GM23338 (cell line): ENCODE measurements around the gene ZNF593OS. TPM values are rescaled to one million over a fixed set of nuclear protein-coding genes. Genes with fewer than 3 reads are reported as not detected.

Source experiments
- ATAC-seq: fragments of 200-7000 bp; cut with Tn5 transposase; 3 replicates; pipeline ENCODE4 v1.9.1; 2020
- DNase-seq: peaks from one replicate; pipeline ENCODE4 v3.0.0-alpha.2; 2015; ENCODE audit warnings: low spot score
- H2AFZ ChIP-seq: fragments of 200-600 bp; sonication (generic); 2 replicates; pipeline ENCODE4 v1.8.0; 2016; ENCODE audit warnings: antibody characterized with exemption, mild to moderate bottlenecking, moderate library complexity
- H3F3A ChIP-seq: fragments of 200-600 bp; sonication (generic); replicated peaks from 2 replicates; pipeline ENCODE4 v1.8.0; 2017; ENCODE audit warnings: antibody characterized with exemption, mixed run types, low read depth
- H3K27ac ChIP-seq: fragments of 200-600 bp; sonication (generic); 2 replicates; pipeline ENCODE4 v1.6.1; 2016; ENCODE audit warnings: low read depth
- H3K27me3 ChIP-seq: fragments of 200-600 bp; sonication (generic); 2 replicates; pipeline ENCODE4 v1.8.0; 2016; ENCODE audit warnings: mild to moderate bottlenecking, mixed run types, moderate library complexity; ENCODE audit not compliant: insufficient read depth
- H3K36me3 ChIP-seq: fragments of 200-600 bp; sonication (generic); 2 replicates; pipeline ENCODE4 v1.8.0; 2016; ENCODE audit warnings: mild to moderate bottlenecking; ENCODE audit not compliant: insufficient read depth
- H3K4me1 ChIP-seq: fragments of 200-600 bp; sonication (generic); 2 replicates; pipeline ENCODE4 v1.8.0; 2016; ENCODE audit warnings: mild to moderate bottlenecking, moderate library complexity; ENCODE audit not compliant: insufficient read depth
- H3K4me2 ChIP-seq: fragments of 200-600 bp; sonication (generic); 2 replicates; pipeline ENCODE4 v1.7.1; 2017; ENCODE audit warnings: mixed run types
- H3K4me3 ChIP-seq: fragments of 200-600 bp; sonication (generic); 2 replicates; pipeline ENCODE4 v1.6.1; 2016; ENCODE audit warnings: mixed run types
- H3K79me2 ChIP-seq: fragments of 200-600 bp; sonication (generic); replicated peaks from 2 replicates; pipeline ENCODE4 v1.8.0; 2017; ENCODE audit warnings: mild to moderate bottlenecking; ENCODE audit not compliant: insufficient read depth
- H3K9me2 ChIP-seq: fragments of 200-600 bp; sonication (generic); 2 replicates; pipeline ENCODE4 v1.8.0; 2017; ENCODE audit not compliant: insufficient read depth
- H4K20me1 ChIP-seq: fragments of 200-600 bp; sonication (generic); replicated peaks from 2 replicates; pipeline ENCODE4 v1.8.0; 2017; ENCODE audit warnings: mild to moderate bottlenecking; ENCODE audit not compliant: insufficient read depth
- H3K27ac Mint-ChIP-seq: 2 replicates; pipeline ENCODE4 v1.8.0; 2020; ENCODE audit warnings: inconsistent platforms, mild to moderate bottlenecking, moderate library complexity, mixed read lengths
- H3K27me3 Mint-ChIP-seq: 3 replicates; pipeline ENCODE4 v1.8.0; 2022; ENCODE audit warnings: low read depth, mild to moderate bottlenecking, moderate library complexity, mixed read lengths, inconsistent platforms; ENCODE audit not compliant: insufficient read depth, poor library complexity
- H3K36me3 Mint-ChIP-seq: 3 replicates; pipeline ENCODE4 v1.8.0; 2021; ENCODE audit warnings: low read depth, mild to moderate bottlenecking, inconsistent platforms, moderate library complexity, mixed read lengths
- H3K4me1 Mint-ChIP-seq: 3 replicates; pipeline ENCODE4 v1.8.0; 2020; ENCODE audit warnings: mild to moderate bottlenecking, inconsistent platforms, mixed read lengths
- H3K4me3 Mint-ChIP-seq: 3 replicates; pipeline ENCODE4 v1.8.0; 2021; ENCODE audit warnings: moderate library complexity, mild to moderate bottlenecking, inconsistent platforms, mixed read lengths
- H3K9me3 Mint-ChIP-seq: 3 replicates; pipeline ENCODE4 v1.8.0; 2020; ENCODE audit warnings: moderate library complexity, mild to moderate bottlenecking, inconsistent platforms, mixed read lengths
- CREB1 ChIP-seq: fragments of 250-450 bp; sonication (Bioruptor Pico); IDR thresholded peaks from 2 replicates; pipeline ENCODE4 v1.5.0; 2020; ENCODE audit warnings: low read depth, mild to moderate bottlenecking, moderate library complexity
- CTCF ChIP-seq, 2 experiments: fragments of 200-600 bp in 1 of 2; sonication (generic) in 1 of 2; conservative IDR thresholded peaks; 2 replicates each; pipeline versions ENCODE4 v1.5.1 to v1.6.1; 2016 to 2017; ENCODE audit warnings: antibody characterized with exemption in 2 of 2, low read depth in 2 of 2, mild to moderate bottlenecking in 2 of 2, moderate library complexity in 1 of 2
- EZH2 ChIP-seq: fragments of 200-600 bp; sonication (generic); IDR thresholded peaks from one replicate; pipeline ENCODE4 v1.8.0; 2017; ENCODE audit warnings: antibody characterized with exemption, mild to moderate bottlenecking, low read depth; ENCODE audit not compliant: unreplicated experiment
- EZH2phosphoT487 ChIP-seq: fragments of 200-600 bp; sonication (generic); IDR thresholded peaks from one replicate; pipeline ENCODE4 v1.8.1; 2018; ENCODE audit warnings: antibody characterized with exemption; ENCODE audit not compliant: unreplicated experiment
- JUNB ChIP-seq: IDR thresholded peaks from one replicate; pipeline ENCODE4 v1.6.1; 2016; ENCODE audit warnings: antibody characterized with exemption; ENCODE audit not compliant: unreplicated experiment
- NANOG ChIP-seq: IDR thresholded peaks from 2 replicates; pipeline ENCODE4 v1.6.1; 2016; ENCODE audit warnings: antibody characterized with exemption, borderline replicate concordance
- POLR2AphosphoS5 ChIP-seq: IDR thresholded peaks from 2 replicates; pipeline ENCODE4 v1.6.1; 2016; ENCODE audit warnings: antibody characterized with exemption, low read depth
- REST ChIP-seq: IDR thresholded peaks from one replicate; pipeline ENCODE4 v1.6.1; 2018; ENCODE audit warnings: antibody characterized with exemption; ENCODE audit not compliant: unreplicated experiment
- STAT1 ChIP-seq: IDR thresholded peaks from one replicate; pipeline ENCODE4 v1.6.1; 2016; ENCODE audit warnings: antibody characterized with exemption; ENCODE audit not compliant: unreplicated experiment
- ZNF114 ChIP-seq: fragments of 250-450 bp; sonication (Bioruptor Pico); IDR thresholded peaks from 2 replicates; pipeline ENCODE4 v1.5.0; 2020; ENCODE audit warnings: mild to moderate bottlenecking, moderate library complexity
- ZNF331 ChIP-seq: fragments of 250-450 bp; sonication (Bioruptor Pico); IDR thresholded peaks from 2 replicates; pipeline ENCODE4 v1.5.0; 2020; ENCODE audit warnings: low read depth, mild to moderate bottlenecking, moderate library complexity
- polyA plus RNA-seq: library from polyadenylated mRNA; unstranded; fragments of >200 nt; fragmentation: Nextera tagmentation; extraction: Ambion mirVana; gene quantifications from 2 replicates; pipeline ENCODE4 v1.2.1, GENCODE V29; 2016
- total RNA-seq: library from RNA; depleted of rRNA; stranded (reverse); fragments of >200 nt; shearing (Covaris generic); gene quantifications from 2 replicates; pipeline ENCODE4 v1.2.3, GENCODE V29; 2014
- TF ChIP-seq, protein P1 (sequence below): IDR thresholded peaks from 2 replicates; pipeline ENCODE4 v1.6.1; 2016; ENCODE audit warnings: antibody characterized with exemption
- TF ChIP-seq, protein P2 (sequence below): fragments of 250-450 bp; sonication (Bioruptor Pico); IDR thresholded peaks from 2 replicates; pipeline ENCODE4 v1.5.0; 2020; ENCODE audit warnings: mild to moderate bottlenecking, moderate library complexity

Gene ZNF593OS
- total and polyA plus RNA-seq, 2 experiments from 2014 or later = 1.1 TPM; not detected in 1

- no peak overlapping the region for H3K4me3 Mint-ChIP-seq
Observed at GRCh38 chr1:26148887-26149286, 22.7 kb downstream of the ZNF593OS start.

More at GRCh38 chr1:26148887-26149286, 22.7 kb downstream of the ZNF593OS start:
- Mint-ChIP-seq H3K4me1 (peaks cover 7% of the 10 kb centered on the region; the same call in 2 of the 3 replicates), H3K36me3 (no peaks in the 10 kb centered on the region), H3K9me3 (no peaks in the 10 kb centered on the region), H3K27me3 (peaks cover 31% of the 10 kb centered on the region), H3K27ac (no peak overlapping the region)
- no peaks in the 10 kb centered on the region for H3K4me1 ChIP-seq
- DNase-seq = no peak
- H3K9me2 ChIP-seq = no peaks in the 10 kb centered on the region
- H3K36me3 ChIP-seq = no peaks in the 10 kb centered on the region
- H2AFZ ChIP-seq = no peak overlapping the region
- ATAC-seq = no peak
- no peak for TF ChIP-seq CTCF (conservative IDR thresholded peaks at IDR 0.05; ENCODE audit: low read depth in 2 of 2)
- no peak for TF ChIP-seq POLR2AphosphoS5
- TF ChIP-seq STAT1 = no peak
- TF ChIP-seq JUNB = no peak
- TF ChIP-seq NANOG = no peak
- no peak for TF ChIP-seq EZH2
- no peak for TF ChIP-seq REST
- TF ChIP-seq, protein P1, sequence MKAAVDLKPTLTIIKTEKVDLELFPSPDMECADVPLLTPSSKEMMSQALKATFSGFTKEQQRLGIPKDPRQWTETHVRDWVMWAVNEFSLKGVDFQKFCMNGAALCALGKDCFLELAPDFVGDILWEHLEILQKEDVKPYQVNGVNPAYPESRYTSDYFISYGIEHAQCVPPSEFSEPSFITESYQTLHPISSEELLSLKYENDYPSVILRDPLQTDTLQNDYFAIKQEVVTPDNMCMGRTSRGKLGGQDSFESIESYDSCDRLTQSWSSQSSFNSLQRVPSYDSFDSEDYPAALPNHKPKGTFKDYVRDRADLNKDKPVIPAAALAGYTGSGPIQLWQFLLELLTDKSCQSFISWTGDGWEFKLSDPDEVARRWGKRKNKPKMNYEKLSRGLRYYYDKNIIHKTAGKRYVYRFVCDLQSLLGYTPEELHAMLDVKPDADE = no peak
- TF ChIP-seq CREB1 = no peak
- no peak for TF ChIP-seq ZNF331 (CRISPR knock-in tag)
- TF ChIP-seq EZH2phosphoT487 = no peak
- TF ChIP-seq, protein P2, sequence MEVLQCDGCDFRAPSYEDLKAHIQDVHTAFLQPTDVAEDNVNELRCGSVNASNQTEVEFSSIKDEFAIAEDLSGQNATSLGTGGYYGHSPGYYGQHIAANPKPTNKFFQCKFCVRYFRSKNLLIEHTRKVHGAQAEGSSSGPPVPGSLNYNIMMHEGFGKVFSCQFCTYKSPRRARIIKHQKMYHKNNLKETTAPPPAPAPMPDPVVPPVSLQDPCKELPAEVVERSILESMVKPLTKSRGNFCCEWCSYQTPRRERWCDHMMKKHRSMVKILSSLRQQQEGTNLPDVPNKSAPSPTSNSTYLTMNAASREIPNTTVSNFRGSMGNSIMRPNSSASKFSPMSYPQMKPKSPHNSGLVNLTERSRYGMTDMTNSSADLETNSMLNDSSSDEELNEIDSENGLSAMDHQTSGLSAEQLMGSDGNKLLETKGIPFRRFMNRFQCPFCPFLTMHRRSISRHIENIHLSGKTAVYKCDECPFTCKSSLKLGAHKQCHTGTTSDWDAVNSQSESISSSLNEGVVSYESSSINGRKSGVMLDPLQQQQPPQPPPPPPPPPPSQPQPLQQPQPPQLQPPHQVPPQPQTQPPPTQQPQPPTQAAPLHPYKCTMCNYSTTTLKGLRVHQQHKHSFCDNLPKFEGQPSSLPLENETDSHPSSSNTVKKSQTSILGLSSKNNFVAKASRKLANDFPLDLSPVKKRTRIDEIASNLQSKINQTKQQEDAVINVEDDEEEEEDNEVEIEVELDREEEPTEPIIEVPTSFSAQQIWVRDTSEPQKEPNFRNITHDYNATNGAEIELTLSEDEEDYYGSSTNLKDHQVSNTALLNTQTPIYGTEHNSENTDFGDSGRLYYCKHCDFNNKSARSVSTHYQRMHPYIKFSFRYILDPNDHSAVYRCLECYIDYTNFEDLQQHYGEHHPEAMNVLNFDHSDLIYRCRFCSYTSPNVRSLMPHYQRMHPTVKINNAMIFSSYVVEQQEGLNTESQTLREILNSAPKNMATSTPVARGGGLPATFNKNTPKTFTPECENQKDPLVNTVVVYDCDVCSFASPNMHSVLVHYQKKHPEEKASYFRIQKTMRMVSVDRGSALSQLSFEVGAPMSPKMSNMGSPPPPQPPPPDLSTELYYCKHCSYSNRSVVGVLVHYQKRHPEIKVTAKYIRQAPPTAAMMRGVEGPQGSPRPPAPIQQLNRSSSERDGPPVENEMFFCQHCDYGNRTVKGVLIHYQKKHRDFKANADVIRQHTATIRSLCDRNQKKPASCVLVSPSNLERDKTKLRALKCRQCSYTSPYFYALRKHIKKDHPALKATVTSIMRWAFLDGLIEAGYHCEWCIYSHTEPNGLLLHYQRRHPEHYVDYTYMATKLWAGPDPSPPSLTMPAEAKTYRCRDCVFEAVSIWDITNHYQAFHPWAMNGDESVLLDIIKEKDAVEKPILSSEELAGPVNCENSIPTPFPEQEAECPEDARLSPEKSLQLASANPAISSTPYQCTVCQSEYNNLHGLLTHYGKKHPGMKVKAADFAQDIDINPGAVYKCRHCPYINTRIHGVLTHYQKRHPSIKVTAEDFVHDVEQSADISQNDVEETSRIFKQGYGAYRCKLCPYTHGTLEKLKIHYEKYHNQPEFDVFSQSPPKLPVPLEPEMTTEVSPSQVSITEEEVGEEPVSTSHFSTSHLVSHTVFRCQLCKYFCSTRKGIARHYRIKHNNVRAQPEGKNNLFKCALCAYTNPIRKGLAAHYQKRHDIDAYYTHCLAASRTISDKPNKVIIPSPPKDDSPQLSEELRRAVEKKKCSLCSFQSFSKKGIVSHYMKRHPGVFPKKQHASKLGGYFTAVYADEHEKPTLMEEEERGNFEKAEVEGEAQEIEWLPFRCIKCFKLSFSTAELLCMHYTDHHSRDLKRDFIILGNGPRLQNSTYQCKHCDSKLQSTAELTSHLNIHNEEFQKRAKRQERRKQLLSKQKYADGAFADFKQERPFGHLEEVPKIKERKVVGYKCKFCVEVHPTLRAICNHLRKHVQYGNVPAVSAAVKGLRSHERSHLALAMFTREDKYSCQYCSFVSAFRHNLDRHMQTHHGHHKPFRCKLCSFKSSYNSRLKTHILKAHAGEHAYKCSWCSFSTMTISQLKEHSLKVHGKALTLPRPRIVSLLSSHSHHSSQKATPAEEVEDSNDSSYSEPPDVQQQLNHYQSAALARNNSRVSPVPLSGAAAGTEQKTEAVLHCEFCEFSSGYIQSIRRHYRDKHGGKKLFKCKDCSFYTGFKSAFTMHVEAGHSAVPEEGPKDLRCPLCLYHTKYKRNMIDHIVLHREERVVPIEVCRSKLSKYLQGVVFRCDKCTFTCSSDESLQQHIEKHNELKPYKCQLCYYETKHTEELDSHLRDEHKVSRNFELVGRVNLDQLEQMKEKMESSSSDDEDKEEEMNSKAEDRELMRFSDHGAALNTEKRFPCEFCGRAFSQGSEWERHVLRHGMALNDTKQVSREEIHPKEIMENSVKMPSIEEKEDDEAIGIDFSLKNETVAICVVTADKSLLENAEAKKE (CRISPR knock-in tag) = no peak
- no peak for TF ChIP-seq ZNF114 (CRISPR knock-in tag)
- H3K27me3 ChIP-seq = peaks cover 73% of the 10 kb centered on the region
- no peak overlapping the region for H3K27ac ChIP-seq
- no peaks in the 10 kb centered on the region for H3K79me2 ChIP-seq
- H3F3A ChIP-seq = no peaks in the 10 kb centered on the region
- H3K4me2 ChIP-seq = no peak overlapping the region
- H3K4me3 ChIP-seq = no peak overlapping the region
- H4K20me1 ChIP-seq = 0 out of 2 replicates have a peak, but pooled peaks cover 3% of the 10 kb centered on the region
